Measurements from ENCODE around the gene ANKS3. TPM values are rescaled to one million over a fixed set of nuclear protein-coding genes. Genes with fewer than 3 reads are reported as not detected.
A peak's percentile ranks its signal among the peaks of the same experiment; 100 is the strongest.

Gene ANKS3
- total and polyA plus RNA-seq, 2 of the 8 experiments (the other 6 are each of a cell fraction or from before 2014, with no cell fraction given) = 15.5 to 23.9 TPM

DNA sequence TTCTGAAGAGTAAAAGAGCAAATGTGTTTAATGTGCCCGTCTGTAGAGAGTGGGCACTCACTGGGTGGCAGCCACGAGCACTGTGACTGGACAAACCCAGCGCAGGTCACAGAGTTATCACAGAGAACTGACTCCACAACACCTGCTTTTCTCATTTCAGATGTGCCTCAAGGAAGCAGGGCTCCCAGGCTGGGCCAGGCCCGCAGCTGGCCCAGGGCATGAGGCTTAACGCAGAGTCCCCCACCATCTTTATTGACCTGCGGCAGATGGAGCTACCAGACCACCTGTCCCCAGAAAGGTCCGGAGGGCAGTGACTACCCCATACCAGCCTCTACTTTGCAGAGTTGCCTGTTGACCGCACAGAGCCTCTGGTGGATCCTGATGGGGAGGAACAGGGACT is 12.1 kb upstream of the ANKS3 start:
- Histone ChIP-seq H3K23ac (ENCODE audit: insufficient read length) (no peak overlapping the region), H2BK120ac (replicated peaks; ENCODE audit: low read depth, low read length) (no peak overlapping the region), H3K36me3 (ENCODE audit: control insufficient read depth in 2 of 4, insufficient read depth in 4 of 4, low read length in 3 of 4) (peaks cover 0 to 5% (median 2%) of the 10 kb centered on the region in 4 experiments; a peak in 5 of 8 replicates), H2BK15ac (ENCODE audit: low read length) (no peak overlapping the region), H4K91ac (replicated peaks; ENCODE audit: insufficient read length, low read length) (no peak overlapping the region), H2AFZ (ENCODE audit: low read length) (no peak overlapping the region), H3K27me3 (replicated peaks in 1 of 4; ENCODE audit: control insufficient read depth in 3 of 4, extremely low read depth in 1 of 4, insufficient read depth in 3 of 4, low read length in 3 of 4) (no peaks in the 10 kb centered on the region), H3K23me2 (ENCODE audit: low read depth, low read length) (no peaks in the 10 kb centered on the region), H3K4me3 (ENCODE audit: extremely low read depth in 1 of 4, insufficient read depth in 2 of 4, low read depth in 3 of 4, low read length in 4 of 4) (no peak overlapping the region), H3K27ac (ENCODE audit: low read depth, low read length) (no peak overlapping the region), H4K20me1 (replicated peaks in 1 of 2; ENCODE audit: control insufficient read depth in 1 of 2, insufficient read depth in 2 of 2, low read length in 2 of 2) (no peaks in the 10 kb centered on the region), H3K79me1 (ENCODE audit: low read depth, low read length) (no peaks in the 10 kb centered on the region), H4K5ac (ENCODE audit: insufficient read length, low read depth, low read length) (no peak overlapping the region), H3K14ac (ENCODE audit: insufficient read length) (no peak overlapping the region), H3K56ac (replicated peaks; ENCODE audit: insufficient read length, low read depth, low read length) (no peak overlapping the region), H3K4me1 (replicated peaks in 1 of 4; ENCODE audit: control insufficient read depth in 3 of 4, insufficient read depth in 4 of 4, low read length in 3 of 4) (peaks cover 4 to 9% (median 6%) of the 10 kb centered on the region in 4 experiments), H2AK5ac (ENCODE audit: low read depth, low read length) (peak overlapping the region; percentile 32; the same call in 1 of the 2 replicates), H3K4me2 (ENCODE audit: insufficient read depth in 1 of 2, low read depth in 2 of 2, low read length in 2 of 2) (no peak overlapping the region), H2BK20ac (ENCODE audit: low read length) (no peak overlapping the region), H4K8ac (ENCODE audit: extremely low read depth, insufficient read depth, low read length) (no peak overlapping the region), H3K79me2 (ENCODE audit: control insufficient read depth in 1 of 2, insufficient read depth in 2 of 2, low read length in 2 of 2) (no peaks in the 10 kb centered on the region), H2BK5ac (ENCODE audit: low read depth, low read length) (no peak overlapping the region; the same call in 1 of the 2 replicates), H3K18ac (ENCODE audit: extremely low read depth, low read length) (no peak overlapping the region), H3K4ac (replicated peaks; ENCODE audit: insufficient read length, low read depth, low read length) (no peak overlapping the region), H2BK12ac (ENCODE audit: low read depth, low read length) (no peak overlapping the region), H3K9ac (replicated peaks in 1 of 4; ENCODE audit: extremely low read depth in 1 of 4, low read depth in 3 of 4, low read length in 3 of 4) (peak overlapping the region in 1 of 4 experiments; percentile 18; a peak in 2 of 7 replicates), H3K9me3 (ENCODE audit: insufficient read depth in 2 of 2, low read depth in 1 of 2, low read length in 1 of 2) (no peaks in the 10 kb centered on the region)
- WGBS, 2 experiments (ENCODE audit: extremely low coverage in 1 of 2, insufficient coverage in 1 of 2, insufficient read length in 1 of 2, insufficient replicate concordance in 2 of 2, low coverage in 1 of 2, low lambda C conversion rate in 2 of 2, missing lambda C conversion rate in 1 of 2) = 88% methylated on average over 8 of the region's 8 CpGs; no CpG with 5 or more reads in 1 of the 2 experiments
- DNase-seq (ENCODE audit: low read depth in 1 of 2, low spot score in 2 of 2) = no peak
- FAIRE-seq = no peak
- ChIA-PET CTCF (ENCODE audit: partially characterized antibody) (interaction anchor here (0.7 to 1.7 kb wide), 3 partner anchors 9 to 248 kb away, joined by 3 read pairs; no protein-coding TSS in a partner anchor), POLR2A (ENCODE audit: partially characterized antibody) (interaction anchor here (0.6 to 3.2 kb wide), 5 partner anchors 10 to 86 kb away, joined by 3 to 30 read pairs (median 5); partner anchors contain the start of genes ANKS3 and DNAAF8)
- TF ChIP-seq SP1 (IDR thresholded peaks at IDR 0.05; ENCODE audit: low read depth, low read length) = no peak

Measured in H1 (cell line).